Ishikawa (cell line): ENCODE results near the gene WDR90.

Source experiments
- FOXM1 ChIP-seq: IDR thresholded peaks from 2 replicates; pipeline ENCODE4 v1.6.1; 2012; ENCODE audit warnings: low read depth, borderline replicate concordance
- TAF1 ChIP-seq: IDR thresholded peaks from 2 replicates; pipeline ENCODE4 v1.6.1; 2012; ENCODE audit warnings: low read depth, mild to moderate bottlenecking
- TF ChIP-seq, protein P1 (sequence below): IDR thresholded peaks from 2 replicates; pipeline ENCODE4 v1.6.1; 2012
- TF ChIP-seq, protein P2 (sequence below): IDR thresholded peaks from 2 replicates; pipeline ENCODE4 v1.6.1; 2012; ENCODE audit warnings: low read depth, mild to moderate bottlenecking

DNA sequence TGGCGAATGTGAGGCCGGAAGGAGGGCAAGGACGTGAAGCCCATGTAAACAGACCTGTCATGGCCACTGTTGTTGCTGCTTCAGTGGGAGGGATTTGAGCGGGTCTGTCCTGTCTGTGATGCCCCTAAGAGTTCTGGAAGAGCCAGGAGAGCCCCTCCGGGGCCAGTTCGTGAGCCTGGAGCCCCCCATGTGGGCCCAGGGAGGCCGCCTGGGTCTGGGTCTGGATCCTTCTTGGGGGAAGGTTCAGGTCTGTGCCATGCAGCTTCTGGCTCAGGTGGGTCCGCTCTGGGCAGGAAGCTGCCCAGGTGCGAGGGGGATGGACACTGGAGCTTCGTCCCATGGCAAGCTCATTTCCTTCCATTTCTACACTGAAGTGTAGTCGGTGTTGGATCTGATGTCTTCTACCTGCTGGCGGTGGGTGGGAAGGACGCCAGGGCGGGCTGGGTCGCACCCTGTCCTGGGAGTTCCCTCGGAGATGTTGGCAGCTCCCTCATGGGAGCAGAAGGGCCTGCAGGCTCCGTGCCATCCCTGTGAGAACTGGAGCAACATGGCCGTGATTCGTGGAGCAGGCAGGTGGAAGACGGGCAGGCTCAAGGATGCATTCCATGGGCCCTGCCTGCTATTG lies 29.6 kb upstream of the WDR90 start:
- TF ChIP-seq FOXM1 (no peak), TAF1 (no peak)
- TF ChIP-seq, protein P1, sequence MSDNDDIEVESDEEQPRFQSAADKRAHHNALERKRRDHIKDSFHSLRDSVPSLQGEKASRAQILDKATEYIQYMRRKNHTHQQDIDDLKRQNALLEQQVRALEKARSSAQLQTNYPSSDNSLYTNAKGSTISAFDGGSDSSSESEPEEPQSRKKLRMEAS = no peak
- TF ChIP-seq, protein P2, sequence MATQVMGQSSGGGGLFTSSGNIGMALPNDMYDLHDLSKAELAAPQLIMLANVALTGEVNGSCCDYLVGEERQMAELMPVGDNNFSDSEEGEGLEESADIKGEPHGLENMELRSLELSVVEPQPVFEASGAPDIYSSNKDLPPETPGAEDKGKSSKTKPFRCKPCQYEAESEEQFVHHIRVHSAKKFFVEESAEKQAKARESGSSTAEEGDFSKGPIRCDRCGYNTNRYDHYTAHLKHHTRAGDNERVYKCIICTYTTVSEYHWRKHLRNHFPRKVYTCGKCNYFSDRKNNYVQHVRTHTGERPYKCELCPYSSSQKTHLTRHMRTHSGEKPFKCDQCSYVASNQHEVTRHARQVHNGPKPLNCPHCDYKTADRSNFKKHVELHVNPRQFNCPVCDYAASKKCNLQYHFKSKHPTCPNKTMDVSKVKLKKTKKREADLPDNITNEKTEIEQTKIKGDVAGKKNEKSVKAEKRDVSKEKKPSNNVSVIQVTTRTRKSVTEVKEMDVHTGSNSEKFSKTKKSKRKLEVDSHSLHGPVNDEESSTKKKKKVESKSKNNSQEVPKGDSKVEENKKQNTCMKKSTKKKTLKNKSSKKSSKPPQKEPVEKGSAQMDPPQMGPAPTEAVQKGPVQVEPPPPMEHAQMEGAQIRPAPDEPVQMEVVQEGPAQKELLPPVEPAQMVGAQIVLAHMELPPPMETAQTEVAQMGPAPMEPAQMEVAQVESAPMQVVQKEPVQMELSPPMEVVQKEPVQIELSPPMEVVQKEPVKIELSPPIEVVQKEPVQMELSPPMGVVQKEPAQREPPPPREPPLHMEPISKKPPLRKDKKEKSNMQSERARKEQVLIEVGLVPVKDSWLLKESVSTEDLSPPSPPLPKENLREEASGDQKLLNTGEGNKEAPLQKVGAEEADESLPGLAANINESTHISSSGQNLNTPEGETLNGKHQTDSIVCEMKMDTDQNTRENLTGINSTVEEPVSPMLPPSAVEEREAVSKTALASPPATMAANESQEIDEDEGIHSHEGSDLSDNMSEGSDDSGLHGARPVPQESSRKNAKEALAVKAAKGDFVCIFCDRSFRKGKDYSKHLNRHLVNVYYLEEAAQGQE = no peak
